ENCODE results near the gene ITSN2. TPM values are rescaled to one million over a fixed set of nuclear protein-coding genes. Genes with fewer than 3 reads are reported as not detected.

The ITSN2 gene
- total RNA-seq: 37.9 and 42.0 TPM in 2 replicates

DNA sequence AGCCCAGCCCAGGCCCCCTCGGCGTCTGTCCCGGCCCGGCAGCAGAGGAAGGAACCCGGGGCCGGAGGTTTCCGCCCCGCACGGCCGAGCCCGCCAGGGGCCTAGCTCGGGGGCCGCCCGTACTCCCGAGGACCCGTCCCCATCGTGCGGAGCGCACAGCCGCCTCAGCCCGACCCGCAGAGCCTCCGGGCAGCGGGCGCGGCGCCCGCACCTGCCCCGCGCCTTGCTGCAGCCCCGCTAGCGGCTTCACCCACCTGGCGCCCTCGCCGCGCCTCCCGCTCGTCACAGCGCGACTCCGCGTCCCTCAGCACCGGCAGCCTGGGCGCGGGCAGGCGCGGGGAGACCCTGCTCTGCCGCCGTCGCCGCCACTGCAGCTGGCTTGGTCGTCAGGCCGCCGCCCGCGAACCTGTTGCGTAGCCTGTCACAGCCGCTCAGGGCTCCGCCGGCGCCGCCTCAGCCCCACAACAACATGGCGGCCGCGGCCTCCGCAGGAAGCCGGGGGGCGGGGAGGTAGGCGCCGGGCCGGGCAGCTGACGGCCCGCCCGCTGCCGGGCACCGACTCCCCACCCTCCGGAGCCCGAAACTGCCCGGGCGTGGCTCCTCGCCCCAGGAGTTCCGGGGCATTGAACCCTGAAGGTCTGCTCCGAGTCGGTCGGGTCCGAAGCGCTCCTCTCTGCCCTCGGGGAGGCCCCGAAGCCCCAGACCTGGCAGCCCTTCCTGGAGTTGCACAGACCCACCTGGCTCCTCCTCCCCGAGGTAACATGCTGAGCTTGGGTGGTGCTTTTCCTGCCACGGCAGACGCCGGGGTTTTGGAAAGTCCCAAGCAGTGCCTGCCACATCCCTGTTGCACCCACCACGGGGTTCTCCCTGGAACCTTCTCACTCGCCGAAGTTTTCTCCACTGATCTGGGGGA is at the start of gene ITSN2:
ITSN2 (minus strand) TSS at position 487 of the 913 bp plus-strand sequence. CDS start 32,454 bp downstream, outside the sequence.

DNA sequence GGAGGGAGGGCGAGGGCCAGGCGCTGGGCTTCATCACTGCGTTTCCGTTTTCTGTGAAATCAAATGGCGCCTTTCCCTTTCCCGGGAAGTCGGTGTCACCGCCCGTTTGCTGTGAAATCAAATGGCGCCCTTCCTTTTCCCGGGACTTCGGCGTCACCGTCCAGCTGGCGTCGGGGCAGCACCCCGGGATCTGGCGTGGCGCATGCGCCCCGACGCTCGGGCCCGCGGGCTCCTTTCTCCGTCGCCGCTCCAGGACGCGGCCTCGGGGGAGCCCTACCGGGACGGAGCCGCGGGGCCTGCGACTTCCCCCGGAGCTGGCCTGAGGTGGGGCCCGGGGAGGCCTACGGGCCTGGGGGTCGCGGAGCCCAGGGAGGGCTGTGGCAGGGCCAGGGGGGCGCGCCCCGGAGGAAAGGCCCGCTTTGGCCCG is 185.5 kb downstream of the ITSN2 start, which contains the start of gene FAM228A:
FAM228A (plus strand) TSS at position 203 of the 427 bp plus-strand sequence. CDS start 428 bp downstream, outside the sequence.

Other genes starting within 250 kb of the ITSN2 start
- 0.34 and 0.43 TPM in 2 replicates for gene PFN4, start 237.2 kb downstream of the ITSN2 start, total RNA-seq
- 6.2 and 7.8 TPM in 2 replicates for gene FAM228B, start 237.1 kb downstream of the ITSN2 start, total RNA-seq
- under 0.01 TPM in 1 of 2 replicates, not detected in the other for gene FAM228A, start 185.5 kb downstream of the ITSN2 start, total RNA-seq
- 3.4 and 11.4 TPM in 2 replicates for gene NCOA1, start 130.7 kb upstream of the ITSN2 start, total RNA-seq

Measured in nasal cavity respiratory epithelium epithelial cell of viscerocranial mucosa (primary cell).